Measurements from ENCODE around the gene GRID1.

The GRID1 gene

DNA sequence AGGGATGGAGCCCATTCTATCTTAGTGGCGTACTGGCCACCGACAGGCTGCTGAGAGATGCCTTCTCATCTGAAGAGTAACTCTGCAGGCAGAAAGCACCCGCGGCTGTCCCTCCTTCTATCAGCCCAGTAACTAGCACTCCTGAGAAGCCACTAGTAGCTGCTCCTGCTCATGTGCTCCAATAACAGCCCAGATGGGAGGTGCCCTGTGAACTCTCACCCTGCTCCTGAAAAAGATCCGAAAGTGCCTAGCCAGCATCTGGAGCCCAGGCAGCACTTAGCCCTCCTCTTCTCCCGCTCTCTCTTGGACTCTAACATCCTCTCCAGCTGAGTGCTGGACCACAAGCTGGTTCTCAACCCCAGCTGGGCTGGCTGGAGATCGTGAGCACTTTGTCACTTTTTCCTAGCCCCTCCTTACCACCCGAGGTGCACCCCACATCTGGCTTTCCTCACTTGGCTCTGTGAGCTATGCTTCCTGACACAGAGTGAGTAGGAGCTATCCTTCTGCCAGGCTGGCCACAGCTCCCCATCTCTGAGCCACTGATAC lies 239.2 kb downstream of the GRID1 start:
- no peaks in the 10 kb centered on the region for H3K9me3 ChIP-seq
- H3K27ac ChIP-seq, result no peak overlapping the region
- no peak for TF ChIP-seq CTCF (IDR thresholded peaks at IDR 0.05)

GRCh38 chr10:86124734-86125133 lies 241.9 kb downstream of the GRID1 start:
- Histone ChIP-seq H3K4me3 (ENCODE audit: low read depth in 1 of 2, low read length in 1 of 2) (no peak overlapping the region), H3K9me3 (no peaks in the 10 kb centered on the region), H3K27ac (no peak overlapping the region), H3K27me3 (no peaks in the 10 kb centered on the region), H3K36me3 (no peaks in the 10 kb centered on the region), H3K4me1 (ENCODE audit: control insufficient read depth in 1 of 2, insufficient read depth in 1 of 2, low read depth in 1 of 2, low read length in 1 of 2) (no peaks in the 10 kb centered on the region)
- TF ChIP-seq CTCF (IDR thresholded peaks at IDR 0.05), result no peak

More for the DNA sequence above, 239.2 kb downstream of the GRID1 start:
- no peaks in the 10 kb centered on the region for H3K4me1 ChIP-seq (ENCODE audit: control insufficient read depth in 1 of 2, insufficient read depth in 1 of 2, low read depth in 1 of 2, low read length in 1 of 2)
- no peaks in the 10 kb centered on the region for H3K27me3 ChIP-seq
- H3K4me3 ChIP-seq (ENCODE audit: low read depth in 1 of 2, low read length in 1 of 2), result no peak overlapping the region
- H3K36me3 ChIP-seq, result no peaks in the 10 kb centered on the region

DNA sequence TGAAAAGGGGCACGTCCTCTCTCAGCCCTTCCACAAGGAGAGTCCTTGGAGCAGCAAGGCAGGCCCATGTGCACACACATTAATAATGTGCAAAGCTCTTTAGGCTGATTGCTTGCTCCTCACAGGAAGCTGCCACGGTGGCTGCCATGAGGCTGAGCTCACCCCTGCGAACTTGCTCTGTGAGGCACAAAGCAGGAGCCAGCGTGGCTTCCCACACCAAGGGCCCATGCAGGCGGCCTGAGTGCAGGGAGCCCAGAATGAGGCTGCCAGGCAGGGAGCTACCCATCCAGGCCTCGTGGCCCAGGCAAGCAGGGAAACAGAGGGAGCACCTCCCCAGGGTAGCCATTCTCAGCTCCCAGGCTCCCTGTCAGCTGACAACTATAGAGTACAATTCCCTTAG lies 242.9 kb downstream of the GRID1 start:
- Histone ChIP-seq H3K4me1 (ENCODE audit: control insufficient read depth in 1 of 2, insufficient read depth in 1 of 2, low read depth in 1 of 2, low read length in 1 of 2) (no peaks in the 10 kb centered on the region), H3K4me3 (ENCODE audit: low read depth in 1 of 2, low read length in 1 of 2) (no peak overlapping the region), H3K27ac (no peak overlapping the region), H3K9me3 (no peaks in the 10 kb centered on the region), H3K36me3 (no peaks in the 10 kb centered on the region), H3K27me3 (no peaks in the 10 kb centered on the region)
- TF ChIP-seq CTCF (IDR thresholded peaks at IDR 0.05), result no peak

DNA sequence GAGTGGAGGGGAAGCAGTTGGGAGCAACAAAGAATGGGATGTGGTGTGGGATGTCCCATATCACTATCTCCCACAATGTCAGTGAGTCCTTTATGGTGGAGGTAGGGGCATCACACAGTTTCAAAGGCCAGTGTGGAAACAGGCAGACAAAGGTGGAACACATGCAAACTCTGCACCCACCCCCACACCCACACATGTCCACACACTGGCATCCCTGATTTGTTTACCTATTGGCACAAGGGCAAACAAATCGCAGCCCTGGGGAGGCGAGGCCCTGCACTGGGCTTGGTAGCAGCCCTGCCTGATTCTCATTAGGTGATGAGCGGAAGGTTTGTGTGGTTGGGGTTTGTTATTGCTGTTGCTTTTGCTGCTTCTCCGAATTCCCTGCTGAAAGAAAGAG lies 243.3 kb downstream of the GRID1 start:
- Histone ChIP-seq H3K27ac (no peak overlapping the region), H3K36me3 (no peaks in the 10 kb centered on the region), H3K9me3 (no peaks in the 10 kb centered on the region), H3K4me1 (ENCODE audit: control insufficient read depth in 1 of 2, insufficient read depth in 1 of 2, low read depth in 1 of 2, low read length in 1 of 2) (no peaks in the 10 kb centered on the region), H3K27me3 (no peaks in the 10 kb centered on the region), H3K4me3 (ENCODE audit: low read depth in 1 of 2, low read length in 1 of 2) (no peak overlapping the region)
- no peak for TF ChIP-seq CTCF (IDR thresholded peaks at IDR 0.05)

- H3K4me3 ChIP-seq (ENCODE audit: low read depth in 1 of 2, low read length in 1 of 2), result no peak overlapping the region
- TF ChIP-seq CTCF (IDR thresholded peaks at IDR 0.05), result no peak
- H3K4me1 ChIP-seq (ENCODE audit: control insufficient read depth in 1 of 2, insufficient read depth in 1 of 2, low read depth in 1 of 2, low read length in 1 of 2), result no peaks in the 10 kb centered on the region
- H3K27me3 ChIP-seq, result no peaks in the 10 kb centered on the region
- no peaks in the 10 kb centered on the region for H3K9me3 ChIP-seq
- H3K36me3 ChIP-seq, result no peaks in the 10 kb centered on the region
- no peak overlapping the region for H3K27ac ChIP-seq
These were observed 243.9 kb downstream of the GRID1 start for GRCh38 chr10:86122646-86123045.

DNA sequence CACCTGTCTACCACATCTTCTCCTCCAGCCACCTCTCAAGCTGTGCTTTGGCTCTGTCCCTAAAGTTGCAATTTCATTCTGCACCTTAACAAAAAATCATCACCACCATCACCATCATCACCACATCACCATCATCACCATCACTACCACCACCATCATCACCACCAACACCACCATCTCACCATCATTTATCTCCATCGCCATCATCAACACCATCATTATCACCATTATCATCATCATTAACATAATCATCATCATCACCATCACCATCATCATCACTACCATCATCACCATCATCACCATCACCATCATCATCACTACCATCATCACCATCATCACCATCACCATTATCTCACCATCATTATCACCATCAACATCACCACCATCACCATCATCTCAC lies 245.4 kb downstream of the GRID1 start:
- Histone ChIP-seq H3K4me1 (ENCODE audit: control insufficient read depth in 1 of 2, insufficient read depth in 1 of 2, low read depth in 1 of 2, low read length in 1 of 2) (no peaks in the 10 kb centered on the region), H3K4me3 (ENCODE audit: low read depth in 1 of 2, low read length in 1 of 2) (no peak overlapping the region), H3K9me3 (no peaks in the 10 kb centered on the region), H3K36me3 (no peaks in the 10 kb centered on the region), H3K27me3 (no peaks in the 10 kb centered on the region), H3K27ac (no peak overlapping the region)
- TF ChIP-seq CTCF (IDR thresholded peaks at IDR 0.05), result no peak
